ENCODE data around the gene GPBP1.
A peak's percentile ranks its signal among the peaks of the same experiment; 100 is the strongest.

Gene GPBP1

GRCh38 chr5:57221049-57221568 is 47.2 kb downstream of the GPBP1 start:
- TF ChIP-seq RAD21 (IDR thresholded peaks at IDR 0.05; ENCODE audit: low read depth), result peak; percentile 78
- TF ChIP-seq TEAD4 (IDR thresholded peaks at IDR 0.05), result peak; percentile 57; the same call in 1 of the 2 replicates
- no peak for TF ChIP-seq NFIC (IDR thresholded peaks at IDR 0.05)

DNA sequence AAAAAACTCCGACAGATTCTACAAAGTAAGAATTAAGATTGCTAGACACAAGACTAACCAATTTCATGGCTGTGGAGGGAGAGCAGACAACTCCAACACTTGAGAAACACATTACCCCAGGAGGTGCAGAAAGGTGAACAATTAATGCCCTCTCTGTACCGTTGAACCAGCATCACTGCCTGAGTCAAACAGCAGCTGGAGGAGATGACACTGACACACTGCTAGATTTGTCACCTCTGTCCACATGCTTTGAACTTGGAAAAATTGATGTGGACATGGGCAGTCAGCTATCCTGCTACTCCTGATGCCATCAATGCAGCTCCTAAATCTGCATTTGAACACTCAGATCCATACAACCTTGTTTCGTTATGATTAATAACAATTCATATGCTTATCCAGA is 51.7 kb downstream of the GPBP1 start:
- TF ChIP-seq TAF1 (IDR thresholded peaks at IDR 0.05; ENCODE audit: low read depth) (no peak), ZBTB7A (IDR thresholded peaks at IDR 0.05; ENCODE audit: low read depth) (no peak), YY1 (IDR thresholded peaks at IDR 0.05; ENCODE audit: low read depth) (no peak), EP300 (IDR thresholded peaks at IDR 0.05; ENCODE audit: borderline replicate concordance) (no peak), EGR1 (IDR thresholded peaks at IDR 0.05) (no peak), CREB1 (IDR thresholded peaks at IDR 0.05; ENCODE audit: low read depth) (no peak), RAD21 (IDR thresholded peaks at IDR 0.05; ENCODE audit: low read depth) (no peak), TCF12 (IDR thresholded peaks at IDR 0.05; ENCODE audit: low read depth) (no peak), NFIC (IDR thresholded peaks at IDR 0.05) (no peak), TEAD4 (IDR thresholded peaks at IDR 0.05) (no peak), REST (IDR thresholded peaks at IDR 0.05; ENCODE audit: low read depth) (no peak)
- TF ChIP-seq, protein P1, sequence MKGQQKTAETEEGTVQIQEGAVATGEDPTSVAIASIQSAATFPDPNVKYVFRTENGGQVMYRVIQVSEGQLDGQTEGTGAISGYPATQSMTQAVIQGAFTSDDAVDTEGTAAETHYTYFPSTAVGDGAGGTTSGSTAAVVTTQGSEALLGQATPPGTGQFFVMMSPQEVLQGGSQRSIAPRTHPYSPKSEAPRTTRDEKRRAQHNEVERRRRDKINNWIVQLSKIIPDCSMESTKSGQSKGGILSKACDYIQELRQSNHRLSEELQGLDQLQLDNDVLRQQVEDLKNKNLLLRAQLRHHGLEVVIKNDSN (IDR thresholded peaks at IDR 0.05), result no peak
- TF ChIP-seq, protein P2, sequence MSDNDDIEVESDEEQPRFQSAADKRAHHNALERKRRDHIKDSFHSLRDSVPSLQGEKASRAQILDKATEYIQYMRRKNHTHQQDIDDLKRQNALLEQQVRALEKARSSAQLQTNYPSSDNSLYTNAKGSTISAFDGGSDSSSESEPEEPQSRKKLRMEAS (IDR thresholded peaks at IDR 0.05), result no peak

DNA sequence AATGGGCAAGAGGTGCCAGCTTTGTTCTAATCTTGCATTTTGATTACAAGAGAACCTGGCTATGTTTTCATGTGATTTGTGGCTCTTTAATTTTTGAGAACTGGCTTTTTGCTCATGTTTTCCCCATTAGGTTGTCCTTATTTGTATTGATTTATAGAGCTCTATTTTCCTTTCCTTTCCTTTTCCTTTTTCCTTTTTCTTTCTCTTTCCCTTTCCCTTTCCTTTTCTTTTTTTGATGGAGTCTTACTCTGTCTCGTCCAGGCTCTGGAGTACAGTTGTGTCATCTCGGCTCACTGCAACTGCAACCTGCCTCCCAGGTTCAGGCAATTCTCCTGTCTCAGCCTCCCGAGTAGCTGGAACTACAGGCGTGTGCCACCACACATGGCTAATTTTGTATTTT is 55.5 kb downstream of the GPBP1 start:
- no peak for TF ChIP-seq ZBTB7A (IDR thresholded peaks at IDR 0.05; ENCODE audit: low read depth)
- TF ChIP-seq TAF1 (IDR thresholded peaks at IDR 0.05; ENCODE audit: low read depth), result no peak
- TF ChIP-seq TEAD4 (IDR thresholded peaks at IDR 0.05), result no peak
- TF ChIP-seq EGR1 (IDR thresholded peaks at IDR 0.05), result no peak
- TF ChIP-seq YY1 (IDR thresholded peaks at IDR 0.05; ENCODE audit: low read depth), result no peak
- TF ChIP-seq EP300 (IDR thresholded peaks at IDR 0.05; ENCODE audit: borderline replicate concordance), result no peak
- no peak for TF ChIP-seq NFIC (IDR thresholded peaks at IDR 0.05)
- TF ChIP-seq RAD21 (IDR thresholded peaks at IDR 0.05; ENCODE audit: low read depth), result no peak
- TF ChIP-seq CEBPB (IDR thresholded peaks at IDR 0.05), result no peak
- no peak for TF ChIP-seq FOXM1 (IDR thresholded peaks at IDR 0.05; ENCODE audit: borderline replicate concordance, low read depth)
- TF ChIP-seq TCF12 (IDR thresholded peaks at IDR 0.05; ENCODE audit: low read depth), result no peak
- TF ChIP-seq, protein P1 (IDR thresholded peaks at IDR 0.05), result no peak
- no peak for TF ChIP-seq REST (IDR thresholded peaks at IDR 0.05; ENCODE audit: low read depth)
- no peak for TF ChIP-seq CREB1 (IDR thresholded peaks at IDR 0.05; ENCODE audit: low read depth)
- TF ChIP-seq, protein P2 (IDR thresholded peaks at IDR 0.05), result no peak

GRCh38 chr5:57231607-57232006 is 57.7 kb downstream of the GPBP1 start:
- TF ChIP-seq ZBTB7A (IDR thresholded peaks at IDR 0.05; ENCODE audit: low read depth), result no peak
- no peak for TF ChIP-seq REST (IDR thresholded peaks at IDR 0.05; ENCODE audit: low read depth)
- no peak for TF ChIP-seq CREB1 (IDR thresholded peaks at IDR 0.05; ENCODE audit: low read depth)
- no peak for TF ChIP-seq NFIC (IDR thresholded peaks at IDR 0.05)
- TF ChIP-seq TAF1 (IDR thresholded peaks at IDR 0.05; ENCODE audit: low read depth), result no peak
- no peak for TF ChIP-seq EP300 (IDR thresholded peaks at IDR 0.05; ENCODE audit: borderline replicate concordance)

Measured in Ishikawa (cell line).